HepG2 (cell line): ENCODE results near the gene CNPY1. TPM values are rescaled to one million over a fixed set of nuclear protein-coding genes. Genes with fewer than 3 reads are reported as not detected.

Experiments
- ATAC-seq: fragments of 200-7000 bp; cut with Tn5 transposase; 3 replicates; pipeline ENCODE4 v1.9.1; 2020; ENCODE audit warnings: mild to moderate bottlenecking, moderate library complexity
- BruUV-seq: library from RNA; stranded (reverse); fragments of 400-500 nt; replicated peaks from 2 replicates; lab custom pipeline; 2021; lab: Mats Ljungman, UMichigan
- CTCF ChIA-PET: fragments of 300-600 bp; formaldehyde crosslinking; extraction: SDS; loops from one replicate; lab custom pipeline; 2021; ENCODE audit warnings: low total read pairs, inconsistent platforms, low intra/inter-chr PET ratio; lab: Yijun Ruan, JAX
- POLR2A ChIA-PET: fragments of 350-600 bp; sonication (Branson Sonifier 250); formaldehyde crosslinking; loops from one replicate; lab custom pipeline; 2020; ENCODE audit warnings: antibody characterized with exemption, inconsistent platforms; lab: Yijun Ruan, JAX
- DNase-seq: peaks from one replicate; pipeline ENCODE4 v3.0.0-alpha.2; 2015; ENCODE audit warnings: low spot score
- FAIRE-seq: peaks from 3 replicates; lab custom pipeline; 2011; peaks lifted over from hg19 to GRCh38; lab: Jason Lieb, UNC
- H2AFZ ChIP-seq: one replicate; pipeline ENCODE4 v1.6.1; 2011; ENCODE audit warnings: low read length, inconsistent platforms
- H3K27ac ChIP-seq: fragments of 300-600 bp; 3 replicates; pipeline ENCODE4 v1.8.0; 2011; ENCODE audit warnings: mixed run types, mild to moderate bottlenecking, mixed read lengths, low read length, inconsistent platforms; ENCODE audit not compliant: insufficient read depth; ENCODE audit errors: extremely low read length
- H3K27me3 ChIP-seq, 2 experiments: fragments of 200-600 bp in 1 of 2; 2 replicates in 1 of 2; 3 replicates in 1 of 2; pipeline versions ENCODE4 v1.6.0 to v1.8.0; 2011; ENCODE audit warnings: low read length in 2 of 2, mild to moderate bottlenecking in 2 of 2, moderate library complexity in 2 of 2, inconsistent platforms in 1 of 2; ENCODE audit not compliant: insufficient read depth in 2 of 2, control insufficient read depth in 1 of 2
- H3K36me3 ChIP-seq, 2 experiments: fragments of 200-600 bp in 1 of 2; replicated peaks in 1 of 2; 2 replicates in 1 of 2; 3 replicates in 1 of 2; pipeline versions ENCODE4 v1.5.1 to v1.8.0; 2011; ENCODE audit warnings: low read length in 2 of 2, inconsistent platforms in 1 of 2; ENCODE audit not compliant: insufficient read depth in 2 of 2, control insufficient read depth in 1 of 2
- H3K4me1 ChIP-seq: 2 replicates; pipeline ENCODE4 v1.5.1; 2012; ENCODE audit warnings: low read length, inconsistent platforms; ENCODE audit not compliant: insufficient read depth
- H3K4me2 ChIP-seq: 2 replicates; pipeline ENCODE4 v1.6.0; 2011; ENCODE audit warnings: low read depth, low read length, inconsistent platforms
- H3K4me3 ChIP-seq, 3 experiments: fragments of 200-600 bp in 1 of 3; sonication (generic), shearing (Covaris generic) in 1 of 3; replicated peaks in 1 of 3; 2 replicates each; pipeline ENCODE4 v1.5.1; 2011 to 2016; ENCODE audit warnings: low read length in 3 of 3, inconsistent platforms in 2 of 3, low read depth in 2 of 3, mild to moderate bottlenecking in 2 of 3, control low read depth in 1 of 3, mixed read lengths in 1 of 3; ENCODE audit not compliant: insufficient read depth in 1 of 3
- H3K79me2 ChIP-seq: one replicate; pipeline ENCODE4 v1.6.1; 2011; ENCODE audit warnings: low read length, inconsistent platforms; ENCODE audit not compliant: insufficient read depth
- H3K9ac ChIP-seq: 2 replicates; pipeline ENCODE4 v1.6.0; 2011; ENCODE audit warnings: mild to moderate bottlenecking, low read depth, low read length, inconsistent platforms; ENCODE audit not compliant: insufficient read depth
- H3K9me3 ChIP-seq: 2 replicates; pipeline ENCODE4 v1.5.1; 2012; ENCODE audit warnings: mild to moderate bottlenecking, low read length
- H4K20me1 ChIP-seq: 2 replicates; pipeline ENCODE4 v1.6.0; 2011; ENCODE audit warnings: inconsistent platforms, mild to moderate bottlenecking, low read length, moderate library complexity; ENCODE audit not compliant: insufficient read depth
- DPF2 ChIP-seq: sonication (generic); formaldehyde crosslinking; IDR thresholded peaks from 2 replicates; pipeline ENCODE4 v1.4.0; 2020; ENCODE audit warnings: mild to moderate bottlenecking, low read depth, missing genetic modification reagents, borderline replicate concordance
- HDAC6 ChIP-seq: fragments of 200-600 bp; sonication (generic); IDR thresholded peaks from 2 replicates; pipeline ENCODE4 v1.7.0; 2017; ENCODE audit warnings: mild to moderate bottlenecking, antibody characterized with exemption, low read length, low read depth
- IKZF1 ChIP-seq: fragments of 450-650 bp; IDR thresholded peaks from 2 replicates; pipeline ENCODE4 v1.7.1; 2016
- IKZF5 ChIP-seq: IDR thresholded peaks from 2 replicates; pipeline ENCODE4 v1.6.1; 2018; ENCODE audit warnings: missing genetic modification reagents, mild to moderate bottlenecking, missing compliant biosample characterization
- KLF16 ChIP-seq, 2 experiments: sonication (generic) in 1 of 2; formaldehyde crosslinking in 1 of 2; IDR thresholded peaks; 2 replicates each; pipeline versions ENCODE4 v1.6.1 to v1.8.0; 2016 to 2023; ENCODE audit warnings: missing genetic modification reagents in 2 of 2, missing compliant biosample characterization in 1 of 2
- KLF9 ChIP-seq: IDR thresholded peaks from 2 replicates; pipeline ENCODE4 v1.6.1; 2016; ENCODE audit warnings: low read depth
- PRDM10 ChIP-seq: sonication (generic); formaldehyde crosslinking; IDR thresholded peaks from 2 replicates; pipeline ENCODE4 v1.4.0; 2020; ENCODE audit warnings: low read depth, missing genetic modification reagents
- TIGD3 ChIP-seq: sonication (generic); formaldehyde crosslinking; IDR thresholded peaks from 2 replicates; pipeline ENCODE4 v1.5.1; 2020; ENCODE audit warnings: mild to moderate bottlenecking, missing genetic modification reagents, borderline replicate concordance
- XBP1 ChIP-seq: sonication (generic); formaldehyde crosslinking; IDR thresholded peaks from 2 replicates; pipeline ENCODE4 v1.5.0; 2020; ENCODE audit warnings: missing genetic modification reagents
- ZNF207 ChIP-seq: fragments of 450-650 bp; IDR thresholded peaks from 2 replicates; pipeline ENCODE4 v1.6.1; 2016; ENCODE audit warnings: antibody characterized with exemption, borderline replicate concordance
- ZNF296 ChIP-seq: sonication (generic); formaldehyde crosslinking; conservative IDR thresholded peaks from 2 replicates; pipeline ENCODE4 v1.5.0; 2020; ENCODE audit warnings: mild to moderate bottlenecking, missing genetic modification reagents
- ZNF3 ChIP-seq: IDR thresholded peaks from 2 replicates; pipeline ENCODE4 v1.7.0; 2017; ENCODE audit warnings: inconsistent platforms
- ZNF839 ChIP-seq: sonication (generic); formaldehyde crosslinking; IDR thresholded peaks from 2 replicates; pipeline ENCODE4 v1.4.0; 2020; ENCODE audit warnings: missing genetic modification reagents, mild to moderate bottlenecking, borderline replicate concordance
- WGBS: methylation state at CpG from one replicate; pipeline ENCODE4 v1.1.6; 2017; ENCODE audit warnings: low lambda C conversion rate; 5-methylcytosine and 5-hydroxymethylcytosine counted together
- in situ Hi-C: cut with HindIII; loops from 2 replicates; pipeline ENCODE4 v1.10.0; 2017; ENCODE audit warnings: low pct_unique_long_range_greater_than_20kb; ENCODE audit not compliant: extremely low pct_ligation_motif_present
- intact Hi-C: fragments of 100-400 bp; cut with micrococcal nuclease; formaldehyde crosslinking; loops from one replicate; pipeline ENCODE4 v1.10.0; 2022; ENCODE audit not compliant: unreplicated experiment
- polyA plus RNA-seq, 8 experiments: library from polyadenylated mRNA; depleted of rRNA in 3 of 8; stranded (reverse) in 7 of 8; unstranded in 1 of 8; fragments of >200 nt; fragmentation: Illumina TruSeq in 4 of 8; extraction: Trizol in 4 of 8; gene quantifications; 2 replicates each; pipeline versions ENCODE4 v1.2.1 to v1.2.3, GENCODE V29; 2011 to 2016; ENCODE audit warnings: low read depth in 4 of 8, missing spikeins in 1 of 8, mixed read lengths in 1 of 8; ENCODE audit not compliant: insufficient read depth in 1 of 8
- total RNA-seq, 5 experiments: library from RNA; depleted of rRNA; stranded (reverse); fragments of >200 nt; fragmentation: Illumina TruSeq; extraction: Trizol; gene quantifications; 2 replicates each; pipeline ENCODE4 v1.2.3, GENCODE V29; 2016; ENCODE audit warnings: low read depth in 1 of 5
- TF ChIP-seq, protein P1 (sequence below): IDR thresholded peaks from 2 replicates; pipeline ENCODE4 v1.4.0; 2020; ENCODE audit warnings: mild to moderate bottlenecking, missing genetic modification reagents

The CNPY1 gene
- total and polyA plus RNA-seq, 2 of the 13 experiments (the other 11 are each of a cell fraction or from before 2014, with no cell fraction given): not detected

DNA sequence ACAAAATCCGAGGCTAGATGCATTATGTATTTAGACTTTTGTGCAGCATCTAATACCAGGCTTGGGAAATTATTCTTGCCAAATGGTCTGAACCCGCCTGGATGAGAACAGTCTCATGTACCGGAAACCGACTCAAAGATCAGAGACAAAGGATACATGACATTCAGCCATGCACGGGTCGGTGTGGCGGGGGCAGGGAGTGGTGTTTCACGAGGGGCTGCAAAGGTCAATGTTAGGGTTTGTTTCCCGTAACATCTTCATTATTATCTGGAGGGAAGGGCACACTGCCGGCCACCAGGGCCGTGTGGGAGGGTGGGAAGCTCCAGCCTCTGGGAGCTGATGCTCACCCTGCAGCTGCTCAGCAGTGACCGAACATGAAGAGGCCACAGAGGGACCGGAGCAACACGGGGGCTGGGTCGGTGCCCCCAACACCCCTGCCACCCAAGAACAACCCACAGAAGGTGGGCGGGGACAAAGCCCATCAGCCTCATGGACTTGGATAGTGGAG lies 23.1 kb downstream of the CNPY1 start:
- H4K20me1 ChIP-seq: no peaks in the 10 kb centered on the region
- H3K79me2 ChIP-seq: no peaks in the 10 kb centered on the region
- 5% methylated on average over 8 of the region's 16 CpGs for WGBS
- H3K9me3 ChIP-seq: no peaks in the 10 kb centered on the region
- H3K36me3 ChIP-seq: no peaks in the 10 kb centered on the region
- no peak overlapping the region for H2AFZ ChIP-seq
- BruUV-seq: no TSS peak
- FAIRE-seq: no peak
- no peak overlapping the region for H3K9ac ChIP-seq
- TF ChIP-seq ZNF3 (CRISPR knock-in tag): no peak
- TF ChIP-seq PRDM10 (CRISPR knock-in tag): no peak
- no peak for TF ChIP-seq XBP1 (CRISPR knock-in tag)
- TF ChIP-seq, protein P1, sequence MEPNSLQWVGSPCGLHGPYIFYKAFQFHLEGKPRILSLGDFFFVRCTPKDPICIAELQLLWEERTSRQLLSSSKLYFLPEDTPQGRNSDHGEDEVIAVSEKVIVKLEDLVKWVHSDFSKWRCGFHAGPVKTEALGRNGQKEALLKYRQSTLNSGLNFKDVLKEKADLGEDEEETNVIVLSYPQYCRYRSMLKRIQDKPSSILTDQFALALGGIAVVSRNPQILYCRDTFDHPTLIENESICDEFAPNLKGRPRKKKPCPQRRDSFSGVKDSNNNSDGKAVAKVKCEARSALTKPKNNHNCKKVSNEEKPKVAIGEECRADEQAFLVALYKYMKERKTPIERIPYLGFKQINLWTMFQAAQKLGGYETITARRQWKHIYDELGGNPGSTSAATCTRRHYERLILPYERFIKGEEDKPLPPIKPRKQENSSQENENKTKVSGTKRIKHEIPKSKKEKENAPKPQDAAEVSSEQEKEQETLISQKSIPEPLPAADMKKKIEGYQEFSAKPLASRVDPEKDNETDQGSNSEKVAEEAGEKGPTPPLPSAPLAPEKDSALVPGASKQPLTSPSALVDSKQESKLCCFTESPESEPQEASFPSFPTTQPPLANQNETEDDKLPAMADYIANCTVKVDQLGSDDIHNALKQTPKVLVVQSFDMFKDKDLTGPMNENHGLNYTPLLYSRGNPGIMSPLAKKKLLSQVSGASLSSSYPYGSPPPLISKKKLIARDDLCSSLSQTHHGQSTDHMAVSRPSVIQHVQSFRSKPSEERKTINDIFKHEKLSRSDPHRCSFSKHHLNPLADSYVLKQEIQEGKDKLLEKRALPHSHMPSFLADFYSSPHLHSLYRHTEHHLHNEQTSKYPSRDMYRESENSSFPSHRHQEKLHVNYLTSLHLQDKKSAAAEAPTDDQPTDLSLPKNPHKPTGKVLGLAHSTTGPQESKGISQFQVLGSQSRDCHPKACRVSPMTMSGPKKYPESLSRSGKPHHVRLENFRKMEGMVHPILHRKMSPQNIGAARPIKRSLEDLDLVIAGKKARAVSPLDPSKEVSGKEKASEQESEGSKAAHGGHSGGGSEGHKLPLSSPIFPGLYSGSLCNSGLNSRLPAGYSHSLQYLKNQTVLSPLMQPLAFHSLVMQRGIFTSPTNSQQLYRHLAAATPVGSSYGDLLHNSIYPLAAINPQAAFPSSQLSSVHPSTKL (CRISPR knock-in tag): no peak
- no peak for TF ChIP-seq KLF16 (CRISPR knock-in tag; IDR thresholded peaks at IDR 0.05)
- no peak for TF ChIP-seq IKZF1
- no peak for TF ChIP-seq ZNF839
- TF ChIP-seq DPF2 (CRISPR knock-in tag): no peak
- TF ChIP-seq KLF9 (CRISPR knock-in tag): no peak
- TF ChIP-seq IKZF5: no peak
- no peak for TF ChIP-seq HDAC6
- no peak for TF ChIP-seq TIGD3
- no peak for TF ChIP-seq ZNF296
- no peak for TF ChIP-seq ZNF207
- POLR2A ChIA-PET: no interaction called here
- CTCF ChIA-PET: no interaction called here
- H3K4me1 ChIP-seq: no peaks in the 10 kb centered on the region
- intact Hi-C loops (no loop called here), in situ Hi-C loops (no loop called here)
- ATAC-seq: no peak
- no peak overlapping the region for H3K4me3 ChIP-seq
- peaks cover 4 to 73% of the 10 kb centered on the region in 2 experiments; a peak in 4 of 5 replicates for H3K27me3 ChIP-seq
- DNase-seq: no peak
- no peak overlapping the region for H3K27ac ChIP-seq
- H3K4me2 ChIP-seq: no peak overlapping the region
